HepG2 (cell line): ENCODE measurements around the gene RNASE13. TPM values are rescaled to one million over a fixed set of nuclear protein-coding genes. Genes with fewer than 3 reads are reported as not detected.

ENCODE experiments used
- ATF3 ChIP-seq: sonication (generic); formaldehyde crosslinking; IDR thresholded peaks from 2 replicates; pipeline ENCODE4 v1.4.0; 2020; ENCODE audit warnings: missing genetic modification reagents
- ATF4 ChIP-seq, 2 experiments: fragments of 450-650 bp in 1 of 2; sonication (generic) in 1 of 2; formaldehyde crosslinking; IDR thresholded peaks; 2 replicates each; pipeline versions ENCODE4 v1.5.0 to v1.8.0; 2020 to 2022; ENCODE audit warnings: mild to moderate bottlenecking in 1 of 2, missing genetic modification reagents in 1 of 2
- FOXC1 ChIP-seq: sonication (generic); formaldehyde crosslinking; IDR thresholded peaks from 2 replicates; pipeline ENCODE4 v1.8.0; 2022; ENCODE audit warnings: mild to moderate bottlenecking, missing genetic modification reagents, borderline replicate concordance
- FOXO1 ChIP-seq: sonication (generic); formaldehyde crosslinking; IDR thresholded peaks from 2 replicates; pipeline ENCODE4 v1.4.0; 2020; ENCODE audit warnings: missing genetic modification reagents
- FOXP1 ChIP-seq, 2 experiments: fragments of 450-650 bp in 1 of 2; IDR thresholded peaks; 2 replicates each; pipeline ENCODE4 v1.6.1; 2017 to 2018; ENCODE audit warnings: antibody characterized with exemption in 1 of 2
- GTF2F1 ChIP-seq: fragments of 150-350 bp; IDR thresholded peaks from 2 replicates; pipeline ENCODE4 v1.6.1; 2014; ENCODE audit warnings: low read length
- GTF3A ChIP-seq: sonication (generic); formaldehyde crosslinking; conservative IDR thresholded peaks from 2 replicates; pipeline ENCODE4 v1.4.0; 2020; ENCODE audit warnings: mild to moderate bottlenecking, missing genetic modification reagents
- HIC2 ChIP-seq: sonication (generic); formaldehyde crosslinking; IDR thresholded peaks from 2 replicates; pipeline ENCODE4 v1.9.0; 2022; ENCODE audit warnings: low read depth, missing genetic modification reagents
- ISL2 ChIP-seq: sonication (generic); formaldehyde crosslinking; IDR thresholded peaks from 2 replicates; pipeline ENCODE4 v1.5.0; 2020; ENCODE audit warnings: missing genetic modification reagents
- RELA ChIP-seq: sonication (generic); formaldehyde crosslinking; IDR thresholded peaks from 2 replicates; pipeline ENCODE4 v1.4.0; 2020; ENCODE audit warnings: missing genetic modification reagents
- TARDBP ChIP-seq: sonication (generic); formaldehyde crosslinking; IDR thresholded peaks from 2 replicates; pipeline ENCODE4 v1.8.0; 2022; ENCODE audit warnings: mild to moderate bottlenecking, missing genetic modification reagents
- ZEB1 ChIP-seq: IDR thresholded peaks from 2 replicates; pipeline ENCODE4 v1.6.1; 2012; ENCODE audit warnings: mild to moderate bottlenecking, low read depth, inconsistent platforms; ENCODE audit not compliant: insufficient replicate concordance
- ZNF335 ChIP-seq: sonication (generic); formaldehyde crosslinking; IDR thresholded peaks from 2 replicates; pipeline ENCODE4 v1.4.0; 2020; ENCODE audit warnings: missing genetic modification reagents
- ZNF33A ChIP-seq: sonication (generic); formaldehyde crosslinking; IDR thresholded peaks from 2 replicates; pipeline ENCODE4 v1.5.1; 2020; ENCODE audit warnings: missing genetic modification reagents, mild to moderate bottlenecking, moderate library complexity, borderline replicate concordance
- ZNF704 ChIP-seq: sonication (generic); formaldehyde crosslinking; IDR thresholded peaks from 2 replicates; pipeline ENCODE4 v1.8.1; 2023; ENCODE audit warnings: mild to moderate bottlenecking, inconsistent platforms, moderate library complexity, missing genetic modification reagents, borderline replicate concordance
- ZSCAN21 ChIP-seq: sonication (generic); formaldehyde crosslinking; IDR thresholded peaks from 2 replicates; pipeline ENCODE4 v1.8.0; 2022; ENCODE audit warnings: mild to moderate bottlenecking, missing genetic modification reagents, moderate library complexity, borderline replicate concordance
- polyA plus RNA-seq, 8 experiments: library from polyadenylated mRNA; depleted of rRNA in 3 of 8; stranded (reverse) in 7 of 8; unstranded in 1 of 8; fragments of >200 nt; fragmentation: Illumina TruSeq in 4 of 8; extraction: Trizol in 4 of 8; gene quantifications; 2 replicates each; pipeline versions ENCODE4 v1.2.1 to v1.2.3, GENCODE V29; 2011 to 2016; ENCODE audit warnings: low read depth in 4 of 8, missing spikeins in 1 of 8, mixed read lengths in 1 of 8; ENCODE audit not compliant: insufficient read depth in 1 of 8
- total RNA-seq, 5 experiments: library from RNA; depleted of rRNA; stranded (reverse); fragments of >200 nt; fragmentation: Illumina TruSeq; extraction: Trizol; gene quantifications; 2 replicates each; pipeline ENCODE4 v1.2.3, GENCODE V29; 2016; ENCODE audit warnings: low read depth in 1 of 5
- TF ChIP-seq, protein P1 (sequence below): sonication (generic); formaldehyde crosslinking; IDR thresholded peaks from 2 replicates; pipeline ENCODE4 v1.4.0; 2020; ENCODE audit warnings: missing genetic modification reagents, borderline replicate concordance
- TF ChIP-seq, protein P2 (sequence below): sonication (generic); formaldehyde crosslinking; IDR thresholded peaks from 2 replicates; pipeline ENCODE4 v1.4.0; 2020; ENCODE audit warnings: missing genetic modification reagents

Gene RNASE13
- total and polyA plus RNA-seq, 2 of the 13 experiments (the other 11 are each of a cell fraction or from before 2014, with no cell fraction given): 1.0 TPM; not detected in 1

- TF ChIP-seq, protein P1, sequence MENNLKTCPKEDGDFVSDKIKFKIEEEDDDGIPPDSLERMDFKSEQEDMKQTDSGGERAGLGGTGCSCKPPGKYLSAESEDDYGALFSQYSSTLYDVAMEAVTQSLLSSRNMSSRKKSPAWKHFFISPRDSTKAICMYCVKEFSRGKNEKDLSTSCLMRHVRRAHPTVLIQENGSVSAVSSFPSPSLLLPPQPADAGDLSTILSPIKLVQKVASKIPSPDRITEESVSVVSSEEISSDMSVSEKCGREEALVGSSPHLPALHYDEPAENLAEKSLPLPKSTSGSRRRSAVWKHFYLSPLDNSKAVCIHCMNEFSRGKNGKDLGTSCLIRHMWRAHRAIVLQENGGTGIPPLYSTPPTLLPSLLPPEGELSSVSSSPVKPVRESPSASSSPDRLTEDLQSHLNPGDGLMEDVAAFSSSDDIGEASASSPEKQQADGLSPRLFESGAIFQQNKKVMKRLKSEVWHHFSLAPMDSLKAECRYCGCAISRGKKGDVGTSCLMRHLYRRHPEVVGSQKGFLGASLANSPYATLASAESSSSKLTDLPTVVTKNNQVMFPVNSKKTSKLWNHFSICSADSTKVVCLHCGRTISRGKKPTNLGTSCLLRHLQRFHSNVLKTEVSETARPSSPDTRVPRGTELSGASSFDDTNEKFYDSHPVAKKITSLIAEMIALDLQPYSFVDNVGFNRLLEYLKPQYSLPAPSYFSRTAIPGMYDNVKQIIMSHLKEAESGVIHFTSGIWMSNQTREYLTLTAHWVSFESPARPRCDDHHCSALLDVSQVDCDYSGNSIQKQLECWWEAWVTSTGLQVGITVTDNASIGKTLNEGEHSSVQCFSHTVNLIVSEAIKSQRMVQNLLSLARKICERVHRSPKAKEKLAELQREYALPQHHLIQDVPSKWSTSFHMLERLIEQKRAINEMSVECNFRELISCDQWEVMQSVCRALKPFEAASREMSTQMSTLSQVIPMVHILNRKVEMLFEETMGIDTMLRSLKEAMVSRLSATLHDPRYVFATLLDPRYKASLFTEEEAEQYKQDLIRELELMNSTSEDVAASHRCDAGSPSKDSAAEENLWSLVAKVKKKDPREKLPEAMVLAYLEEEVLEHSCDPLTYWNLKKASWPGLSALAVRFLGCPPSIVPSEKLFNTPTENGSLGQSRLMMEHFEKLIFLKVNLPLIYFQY: peak; percentile 30; the same call in 1 of the 2 replicates
- 0 out of 2 replicates have a peak, but pooled peaks have one; percentile 37 for TF ChIP-seq GTF2F1
- TF ChIP-seq RELA (CRISPR knock-in tag): no peak
- peak; percentile 55; the same call in 1 of the 2 replicates for TF ChIP-seq TARDBP (CRISPR knock-in tag)
- TF ChIP-seq ATF3: no peak; the same call in 1 of the 2 replicates
- peak; percentile 66 for TF ChIP-seq ZEB1
- TF ChIP-seq FOXO1: peak; percentile 26
- no peak for TF ChIP-seq GTF3A (CRISPR knock-in tag)
- TF ChIP-seq HIC2 (CRISPR knock-in tag): peak; percentile 53; the same call in 1 of the 2 replicates
- peak; percentile 66; the same call in 1 of the 2 replicates for TF ChIP-seq ISL2 (CRISPR knock-in tag)
- no peak for TF ChIP-seq FOXP1 (IDR thresholded peaks at IDR 0.05)
- TF ChIP-seq FOXP1 (CRISPR knock-in tag; IDR thresholded peaks at IDR 0.05): no peak
- TF ChIP-seq ZNF704 (CRISPR knock-in tag): peak; percentile 92
- TF ChIP-seq ZSCAN21 (CRISPR knock-in tag): peak; percentile 89
- TF ChIP-seq, protein P2, sequence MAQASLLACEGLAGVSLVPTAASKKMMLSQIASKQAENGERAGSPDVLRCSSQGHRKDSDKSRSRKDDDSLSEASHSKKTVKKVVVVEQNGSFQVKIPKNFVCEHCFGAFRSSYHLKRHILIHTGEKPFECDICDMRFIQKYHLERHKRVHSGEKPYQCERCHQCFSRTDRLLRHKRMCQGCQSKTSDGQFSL (CRISPR knock-in tag): 0 out of 2 replicates have a peak, but pooled peaks have one; percentile 27
- no peak for TF ChIP-seq ATF4 (CRISPR knock-in tag; IDR thresholded peaks at IDR 0.05)
- TF ChIP-seq ZNF335 (CRISPR knock-in tag): peak; percentile 75
- TF ChIP-seq ZNF33A (CRISPR knock-in tag): no peak
- peak; percentile 89 for TF ChIP-seq FOXC1 (CRISPR knock-in tag)
Observed at GRCh38 chr14:20989787-20990600, 44.6 kb downstream of the RNASE13 start, which contains the start of gene METTL17 (continued).
